Endometrial microvascular endothelial cells (primary cell): ENCODE measurements around the gene PLPP4. TPM values are rescaled to one million over a fixed set of nuclear protein-coding genes. Genes with fewer than 3 reads are reported as not detected.

Source experiments
- in situ Hi-C: cut with HindIII; loops from 2 replicates; pipeline ENCODE4 v1.10.0; 2017; ENCODE audit warnings: low sequenced_read_pairs, low pct_unique_long_range_greater_than_20kb; ENCODE audit errors: inconsistent ontology term
- total RNA-seq: library from RNA; depleted of rRNA; stranded (reverse); fragments of >200 nt; gene quantifications from one replicate; pipeline ENCODE4 v1.2.3, GENCODE V29; 2015; ENCODE audit errors: inconsistent ontology term

Gene PLPP4
- total RNA-seq, 1 donor from 2014 or later, result 2.2 TPM

DNA sequence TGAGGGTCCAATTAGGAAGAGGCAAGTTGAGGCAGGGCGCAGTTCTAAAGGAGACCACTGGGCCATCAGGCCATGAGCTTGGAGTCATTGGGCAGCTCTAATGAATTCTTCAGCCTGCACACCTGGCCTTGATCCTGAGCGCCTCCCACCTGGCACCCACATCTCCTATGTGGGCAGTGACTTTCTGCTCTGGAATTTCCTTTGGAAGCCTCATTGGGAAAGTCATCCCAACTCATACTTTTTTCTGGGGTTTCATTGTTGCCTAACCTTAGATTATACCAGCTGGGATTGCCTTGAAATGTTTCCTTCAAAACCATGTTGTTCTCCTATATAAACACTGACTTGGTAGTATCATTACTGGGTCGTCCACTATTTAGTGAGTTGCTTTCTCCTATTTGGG, 54.1 kb downstream of the PLPP4 start:
- in situ Hi-C loops, result no loop called here

DNA sequence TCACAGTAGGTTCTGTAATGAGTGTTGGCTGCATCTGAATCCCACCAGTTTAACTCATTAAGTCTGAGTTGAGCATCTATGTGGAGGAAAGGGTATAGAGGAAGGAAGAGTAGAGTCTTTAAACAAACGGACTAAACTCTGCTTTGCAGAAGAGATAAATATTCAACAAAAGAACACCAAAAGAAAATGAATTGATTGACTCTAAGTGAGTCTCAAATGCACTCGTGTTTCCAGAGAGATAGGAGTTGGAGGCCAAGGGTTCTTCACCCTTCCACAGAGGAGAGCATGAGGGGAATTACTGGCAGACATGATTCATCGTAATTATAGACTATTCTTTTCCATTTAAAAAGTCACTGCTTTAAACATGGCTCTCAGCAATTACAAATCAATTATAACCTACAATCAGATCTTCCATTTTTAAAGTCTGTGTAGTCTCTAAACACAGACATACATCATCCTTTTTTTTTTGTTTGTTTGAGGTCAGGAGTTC, 56.3 kb downstream of the PLPP4 start:
- in situ Hi-C loops, result no loop called here

DNA sequence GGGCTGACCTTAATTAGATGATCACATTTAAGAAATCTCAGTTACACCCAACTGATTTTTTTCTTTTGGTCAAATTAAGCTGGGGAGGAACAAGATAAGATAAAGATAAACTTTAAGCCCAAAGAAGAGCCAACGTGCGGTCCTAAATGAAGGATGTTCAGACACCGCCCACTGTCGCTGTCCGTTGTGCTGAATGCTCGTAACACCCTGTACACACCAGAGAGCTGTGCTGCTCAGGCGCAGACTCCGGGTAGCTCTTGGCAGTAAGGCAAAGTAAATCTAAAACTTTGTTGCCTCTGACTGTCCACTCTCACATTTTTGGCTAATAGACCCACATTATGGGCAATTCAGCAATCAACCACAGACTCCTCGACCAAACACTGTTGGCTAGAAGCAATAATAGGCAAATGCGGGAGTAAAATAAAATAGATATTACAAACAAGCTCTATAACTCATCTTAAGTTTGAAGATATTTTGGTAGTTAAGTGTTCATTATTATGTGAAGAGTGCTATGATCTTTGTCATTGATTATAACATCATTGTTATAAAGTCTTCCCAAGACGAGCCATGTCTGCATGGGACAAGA, 57.1 kb downstream of the PLPP4 start:
- in situ Hi-C loops, result no loop called here

DNA sequence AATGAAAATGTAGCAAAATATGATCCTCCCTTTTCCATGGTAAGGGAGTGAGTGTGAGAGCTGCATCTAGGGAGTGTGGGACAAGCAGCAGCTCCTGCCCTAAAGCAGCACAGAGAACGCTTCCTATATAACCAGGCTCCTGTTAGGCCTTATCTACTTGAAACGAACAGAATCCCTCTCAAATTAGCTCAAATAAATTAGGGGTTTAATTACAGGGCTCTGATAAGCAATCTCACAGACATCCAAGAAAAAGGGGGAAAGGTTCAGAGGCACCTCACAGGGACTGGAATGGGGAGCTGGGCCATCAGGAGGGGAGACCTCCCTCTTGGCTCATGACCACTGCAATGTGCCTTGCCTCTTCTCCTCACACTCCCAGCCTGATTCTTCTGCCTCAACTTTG, 57.9 kb downstream of the PLPP4 start:
- in situ Hi-C loops, result no loop called here

DNA sequence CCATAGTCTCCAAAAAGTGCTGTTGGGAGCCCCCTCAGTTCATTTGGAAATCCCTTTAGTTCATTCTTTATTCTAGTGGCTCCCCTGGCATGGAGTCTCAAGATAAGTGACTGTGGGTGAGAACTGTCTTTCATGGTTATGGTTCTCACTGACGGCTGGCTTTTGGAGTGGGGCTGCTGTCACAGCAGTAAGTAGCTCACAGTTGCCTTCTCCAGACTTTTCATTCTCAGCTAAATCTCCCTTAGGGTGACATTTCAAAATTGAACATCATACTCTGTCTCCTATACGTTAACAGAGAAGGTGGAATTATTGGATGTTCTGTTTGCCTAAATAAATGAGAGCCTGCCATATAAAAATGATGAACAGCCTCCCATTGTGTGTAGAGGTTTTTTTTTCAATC, 58.7 kb downstream of the PLPP4 start:
- in situ Hi-C loops, result no loop called here

DNA sequence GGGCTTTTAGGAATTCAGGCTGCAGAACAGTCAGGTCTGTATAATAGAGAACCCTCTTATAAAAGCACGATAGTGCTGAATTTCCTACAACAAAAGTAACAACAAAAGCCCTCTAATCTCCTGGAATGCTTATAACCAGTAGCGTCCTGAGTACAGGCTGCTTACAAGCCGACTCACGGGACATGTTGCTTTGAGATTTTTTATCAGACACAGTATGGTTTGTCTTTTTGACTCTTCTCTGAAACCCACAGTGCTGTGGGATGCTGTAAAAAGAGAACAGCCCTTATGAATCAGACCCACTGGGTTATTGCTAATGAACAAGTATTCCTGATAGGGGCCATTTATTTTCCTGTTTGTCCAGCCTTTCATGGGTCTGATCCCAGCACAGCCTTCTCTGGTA, 59.4 kb downstream of the PLPP4 start:
- in situ Hi-C loops, result no loop called here

DNA sequence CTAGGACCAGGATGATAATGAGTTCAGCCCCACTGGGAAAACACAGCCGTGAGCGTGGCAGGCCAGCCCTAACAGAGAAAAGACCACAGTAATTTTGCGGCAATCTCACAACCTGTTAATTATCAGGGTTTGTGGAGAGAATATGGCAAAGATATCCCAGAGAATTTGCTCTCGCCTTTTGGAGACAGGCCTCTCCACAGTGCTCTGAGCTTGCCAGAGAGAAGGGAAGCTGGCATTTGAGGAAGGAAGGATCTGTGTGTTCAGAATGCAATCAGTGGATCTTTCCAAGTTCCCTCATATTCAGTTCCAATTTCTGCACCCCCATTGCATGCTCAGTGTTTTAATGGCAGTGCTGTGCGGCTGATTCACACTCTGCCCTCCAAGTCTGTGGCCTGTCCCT, 60.2 kb downstream of the PLPP4 start:
- in situ Hi-C loops, result no loop called here

DNA sequence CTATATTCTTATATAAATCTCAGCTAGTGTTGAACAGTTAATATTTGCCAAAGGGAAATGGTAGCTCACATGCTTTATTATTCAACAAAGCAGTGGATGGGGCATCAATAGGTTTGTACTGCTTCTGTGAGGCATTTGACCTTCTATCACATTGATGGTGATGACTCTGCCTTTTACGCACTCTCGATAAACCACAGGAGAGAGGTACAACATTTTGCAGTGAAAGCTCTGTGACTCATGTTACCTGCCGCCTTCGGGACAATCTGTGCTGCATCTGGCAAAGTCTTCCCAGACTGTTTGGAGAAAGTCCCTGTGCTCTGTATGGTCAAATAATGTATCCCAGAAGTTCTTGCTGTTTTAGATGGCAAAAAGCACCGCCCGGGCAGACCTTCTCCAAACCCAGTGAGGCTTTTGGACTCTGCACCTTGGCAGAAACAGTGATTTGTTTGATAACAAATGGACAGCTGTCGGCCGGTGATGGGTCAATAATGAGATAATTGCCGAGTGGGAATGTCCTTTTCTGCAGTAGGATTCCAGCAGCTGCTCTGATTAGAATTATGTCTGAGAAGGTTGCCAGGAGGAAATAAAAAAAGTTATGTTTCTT, 61.0 kb downstream of the PLPP4 start:
- in situ Hi-C loops, result no loop called here

DNA sequence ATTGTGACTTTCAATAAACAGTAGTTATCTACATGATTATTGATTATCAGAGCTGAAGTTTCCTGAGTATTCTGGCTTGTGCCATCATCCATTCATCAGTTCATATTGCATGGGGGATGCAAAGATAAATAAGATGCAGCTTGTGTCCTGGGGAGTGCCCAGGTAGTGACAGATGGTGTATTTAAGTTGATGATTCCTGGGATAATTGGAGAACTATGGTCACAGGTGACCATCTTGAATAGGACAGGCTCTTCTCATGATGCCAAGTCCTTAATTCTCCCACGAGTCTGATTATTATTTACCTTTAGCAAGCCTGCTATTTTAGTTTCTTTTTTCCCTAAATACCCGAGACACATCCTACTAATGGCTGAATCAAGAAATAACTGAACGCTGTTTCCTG, 64.9 kb downstream of the PLPP4 start:
- in situ Hi-C loops, result no loop called here

DNA sequence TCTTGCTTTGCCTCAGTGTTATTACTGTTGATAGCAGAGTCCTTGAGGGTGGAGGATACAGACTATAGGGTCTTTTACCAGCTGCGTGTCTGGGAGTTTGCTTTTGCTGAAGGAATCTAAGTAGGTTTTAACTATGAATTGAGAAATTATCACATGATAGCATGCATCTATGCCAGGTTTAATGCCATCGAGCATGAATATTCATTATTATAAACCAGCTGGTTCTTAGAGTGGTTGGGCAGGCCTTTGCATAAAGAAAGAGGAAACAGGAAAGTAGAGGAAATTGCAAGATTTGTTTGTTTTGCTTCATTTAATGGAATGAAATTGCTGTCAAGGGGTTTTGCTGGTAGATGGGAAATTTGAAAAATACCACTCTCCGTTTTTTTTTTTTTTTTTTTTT, 70.7 kb downstream of the PLPP4 start:
- in situ Hi-C loops, result no loop called here

DNA sequence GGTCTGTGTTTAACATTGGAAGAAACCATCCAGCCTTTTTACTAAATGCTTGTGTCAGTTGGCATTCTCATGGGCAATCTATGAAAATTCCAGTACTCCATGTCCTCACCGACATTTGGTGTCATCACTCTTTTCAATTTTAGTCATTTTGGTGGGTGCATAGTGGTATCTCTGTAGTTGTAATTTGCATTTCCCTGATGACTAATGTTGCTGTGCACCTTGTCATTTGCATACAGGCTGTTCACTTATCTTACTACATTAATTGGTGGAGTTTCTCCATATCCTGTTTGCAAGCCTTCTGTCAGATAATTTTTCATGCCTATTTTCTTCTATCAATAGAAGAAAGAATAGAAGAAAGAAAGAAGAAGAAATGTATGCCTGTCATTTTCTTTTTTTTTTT, 73.7 kb downstream of the PLPP4 start:
- in situ Hi-C loops, result no loop called here

DNA sequence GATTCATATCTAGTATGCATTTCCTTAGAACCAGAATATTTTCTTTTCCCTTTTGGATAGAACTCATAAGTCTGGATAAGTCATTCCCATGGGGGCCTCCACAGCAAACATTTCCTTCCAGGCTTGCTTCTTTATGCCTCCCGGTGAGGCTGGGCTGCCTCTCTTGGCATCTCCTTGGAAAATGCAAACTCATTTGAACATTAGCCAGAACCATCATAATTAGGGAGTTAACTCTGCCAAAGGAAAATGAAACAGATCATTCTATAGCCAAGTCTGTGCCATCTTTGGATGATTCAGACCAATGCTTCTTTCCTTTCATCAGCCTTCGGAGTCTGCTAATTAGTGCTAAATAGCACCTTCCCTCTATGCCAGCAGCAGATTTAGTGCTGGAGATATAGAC, 81.1 kb downstream of the PLPP4 start:
- in situ Hi-C loops, result no loop called here

DNA sequence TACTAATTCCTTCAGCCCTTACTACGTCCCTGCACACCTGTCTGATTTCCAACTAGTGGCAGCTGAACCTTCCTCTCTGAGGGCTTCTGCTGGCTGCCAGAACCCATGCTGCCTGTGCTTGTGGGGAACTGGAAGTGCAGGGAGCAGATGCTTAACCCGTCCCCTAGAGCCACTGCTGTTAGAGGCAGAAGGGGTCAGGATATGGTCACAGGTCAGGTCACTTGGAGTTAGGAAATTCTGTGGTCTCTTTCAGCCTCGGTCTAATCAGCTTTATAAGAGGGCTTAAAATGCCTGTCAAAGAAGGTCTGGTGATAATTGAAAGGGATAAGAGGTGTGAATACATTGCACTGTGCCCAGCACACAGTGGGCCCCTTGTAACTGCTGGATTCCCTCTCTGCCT, 82.0 kb downstream of the PLPP4 start:
- in situ Hi-C loops, result no loop called here

DNA sequence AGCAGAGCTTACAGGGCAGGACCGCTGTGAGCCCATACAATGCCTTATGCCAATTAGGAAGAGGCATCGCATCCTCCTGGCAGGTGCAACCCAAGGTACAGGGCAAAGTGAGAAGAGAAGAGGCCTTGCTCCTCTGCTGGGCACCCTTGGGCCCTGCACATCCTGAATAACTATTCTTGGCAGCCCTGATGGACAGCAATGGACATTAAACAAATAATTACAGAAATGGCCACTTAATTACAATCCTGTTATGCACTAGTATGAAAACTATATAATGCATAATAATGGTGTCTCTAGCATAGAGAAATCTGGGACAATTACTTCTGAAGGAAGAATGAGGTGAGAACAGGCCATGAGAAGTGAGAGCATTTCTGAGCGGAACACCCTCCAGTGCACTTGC, 83.5 kb downstream of the PLPP4 start:
- in situ Hi-C loops, result no loop called here

DNA sequence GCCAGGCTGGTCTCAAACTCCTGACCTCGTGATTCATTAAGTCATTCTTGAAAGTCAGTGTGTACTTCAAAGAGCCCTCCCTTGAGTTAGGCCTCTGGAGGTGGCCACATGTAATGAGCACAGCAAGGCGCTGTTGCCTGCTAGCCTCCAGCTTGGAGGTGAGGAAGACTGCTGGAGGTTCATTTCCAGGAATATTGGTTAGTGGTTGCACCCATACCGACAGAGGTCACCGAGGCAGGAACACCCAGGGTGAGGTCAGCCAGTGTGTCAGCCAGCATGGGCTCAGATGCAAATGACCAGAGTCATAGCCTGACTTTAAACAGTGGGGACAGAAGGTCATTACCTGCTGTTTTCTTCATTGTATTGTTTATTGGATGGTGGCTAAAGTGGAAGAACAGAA, 85.0 kb downstream of the PLPP4 start:
- in situ Hi-C loops, result no loop called here

DNA sequence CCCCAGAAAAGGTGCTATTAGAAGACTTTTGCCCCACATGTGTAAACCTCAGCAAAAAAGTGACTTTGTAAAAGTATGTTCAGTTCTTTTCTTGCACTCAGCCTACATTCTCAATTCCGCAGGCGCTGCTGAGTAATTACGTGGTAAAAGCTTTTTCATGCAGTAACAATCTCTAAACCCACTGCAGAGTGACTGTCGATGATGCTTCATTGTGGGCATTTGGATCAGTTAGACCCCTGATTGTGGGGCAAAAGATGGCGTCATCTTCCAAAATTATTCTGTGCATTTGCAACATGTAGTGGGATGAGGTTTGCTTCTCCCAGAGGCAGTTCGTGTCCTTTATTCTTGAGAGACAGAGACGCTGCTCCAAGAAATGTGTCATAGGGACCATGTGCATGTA, 85.6 kb downstream of the PLPP4 start:
- in situ Hi-C loops, result no loop called here

DNA sequence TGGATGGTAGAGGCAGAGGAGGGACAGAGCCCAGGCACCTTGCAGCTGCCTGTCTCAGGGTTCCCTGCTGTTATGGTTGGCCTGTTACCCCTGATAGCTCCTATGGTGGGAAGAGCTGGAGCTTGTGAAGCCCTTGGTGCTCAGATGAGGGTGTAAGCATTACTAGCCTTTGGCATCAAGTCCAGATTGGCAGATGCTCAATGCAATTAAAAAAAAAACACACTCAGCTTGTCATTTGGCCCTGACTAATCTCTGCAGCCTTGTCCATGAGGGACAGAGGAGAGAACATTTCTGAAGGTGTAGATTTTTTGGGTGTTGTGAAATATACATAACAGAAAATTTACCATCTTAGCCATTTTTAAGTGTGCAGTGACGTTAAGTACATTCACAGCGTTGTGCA, 86.3 kb downstream of the PLPP4 start:
- in situ Hi-C loops, result no loop called here

DNA sequence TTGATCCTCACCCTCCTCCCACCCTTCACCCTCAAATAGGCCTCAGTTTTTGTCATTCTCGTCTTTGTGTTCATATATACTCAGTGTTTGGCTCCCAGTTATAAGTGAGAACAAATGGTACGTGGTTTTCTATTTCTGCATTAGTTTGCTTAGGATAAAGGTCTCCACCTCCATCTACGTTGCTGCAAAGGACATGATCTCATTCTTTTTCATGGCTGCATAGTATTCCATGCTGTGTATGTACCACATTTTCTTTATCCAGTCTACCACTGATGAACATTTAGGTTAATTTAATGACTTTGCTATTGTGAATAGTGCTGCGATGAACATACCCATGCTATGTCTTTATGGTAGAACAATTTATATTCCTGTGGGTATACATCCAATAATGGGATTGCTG, 91.2 kb downstream of the PLPP4 start:
- in situ Hi-C loops, result no loop called here

DNA sequence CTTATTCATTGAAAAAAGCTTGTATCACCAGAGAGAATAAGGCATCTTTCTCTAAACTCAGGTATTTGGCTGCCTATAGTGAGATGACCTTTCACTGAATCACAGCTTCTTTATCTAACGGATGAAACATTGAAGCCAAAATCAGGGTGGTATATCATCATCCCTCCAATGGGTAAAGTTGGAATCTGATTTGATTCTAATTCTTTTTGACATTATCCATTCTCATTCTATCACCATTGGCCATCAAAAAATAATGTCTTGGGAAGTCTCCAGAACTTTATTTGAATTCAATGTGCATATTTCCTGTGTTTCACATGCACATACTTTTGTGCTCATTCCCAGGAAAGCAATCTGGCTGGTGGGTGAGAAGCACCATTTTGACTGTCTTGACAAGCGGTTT, 95.2 kb downstream of the PLPP4 start:
- in situ Hi-C loops, result no loop called here

DNA sequence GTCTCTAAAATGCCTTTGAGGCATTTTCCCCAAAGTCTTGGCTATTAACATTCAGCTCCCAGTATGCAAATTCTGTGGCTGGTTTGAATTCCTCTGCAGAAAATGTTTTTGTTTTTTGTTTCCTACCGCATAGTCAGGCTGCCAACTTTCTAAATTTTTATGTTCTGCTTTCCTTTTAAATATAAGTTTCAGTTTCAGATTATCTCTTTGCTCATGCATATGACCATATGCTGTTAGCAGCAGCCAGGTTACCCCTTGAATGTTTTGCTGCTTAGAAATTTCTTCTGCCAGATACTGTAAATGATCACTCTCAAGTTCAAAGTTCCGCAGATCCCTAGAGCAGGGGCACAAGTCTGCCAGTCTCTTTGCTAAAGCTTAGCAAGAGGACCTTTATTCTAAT, 96.9 kb downstream of the PLPP4 start:
- in situ Hi-C loops, result no loop called here

DNA sequence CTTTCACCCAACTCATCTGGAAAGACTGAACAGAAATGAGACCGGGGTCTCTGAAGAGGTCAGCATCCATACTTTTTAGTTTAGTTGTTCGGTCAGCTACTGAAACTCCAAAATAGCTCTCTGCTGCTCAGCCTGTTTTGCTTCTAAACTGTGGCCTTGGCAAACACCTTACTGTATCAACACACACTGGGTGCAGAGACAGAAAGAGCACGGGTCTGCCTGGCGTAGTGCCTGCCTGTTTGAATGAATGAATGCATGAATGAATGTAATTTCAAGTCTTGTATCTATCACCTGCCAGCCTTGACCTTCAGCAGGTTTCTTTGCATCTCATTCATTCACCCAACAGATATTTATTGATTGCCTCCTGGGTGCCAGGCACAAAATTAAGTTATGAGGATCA, 98.4 kb downstream of the PLPP4 start:
- in situ Hi-C loops, result no loop called here
